H1 (cell line): ENCODE data around the gene PLA2R1. TPM values are rescaled to one million over a fixed set of nuclear protein-coding genes. Genes with fewer than 3 reads are reported as not detected.
"Not testable (repeated sequence)": the region's sequence is repeated elsewhere in the genome, so short reads cannot be mapped to it uniquely, and the experiment has no call there.

Experiments used
- CTCF ChIA-PET: fragments of 300-600 bp; sonication (Branson Sonifier 250); formaldehyde crosslinking; loops from one replicate; lab custom pipeline; 2021; ENCODE audit not compliant: partially characterized antibody; lab: Charles Lee
- POLR2A ChIA-PET: fragments of 300-600 bp; sonication (Branson Sonifier 250); formaldehyde crosslinking; loops from one replicate; lab custom pipeline; 2021; ENCODE audit warnings: inconsistent platforms; ENCODE audit not compliant: partially characterized antibody; lab: Charles Lee
- DNase-seq, 2 experiments: peaks; one replicate each; pipeline versions ENCODE4 v3.0.0 to v3.0.0-alpha.2; 2010 to 2022; ENCODE audit warnings: low spot score in 2 of 2, low read depth in 1 of 2, mixed read lengths in 1 of 2
- FAIRE-seq: peaks from 2 replicates; lab custom pipeline; 2011; peaks lifted over from hg19 to GRCh38; lab: Jason Lieb, UNC
- H2AFZ ChIP-seq: 2 replicates; pipeline ENCODE4 v1.8.1; 2012; ENCODE audit warnings: low read length, inconsistent platforms
- H2AK5ac ChIP-seq: 2 replicates; pipeline ENCODE4 v1.6.1; 2013; ENCODE audit warnings: low read depth, low read length
- H2BK120ac ChIP-seq: replicated peaks from 2 replicates; pipeline ENCODE3; 2013; ENCODE audit warnings: low read depth, low read length, inconsistent platforms
- H2BK12ac ChIP-seq: 2 replicates; pipeline ENCODE4 v1.6.1; 2013; ENCODE audit warnings: low read depth, low read length
- H2BK15ac ChIP-seq: 2 replicates; pipeline ENCODE4 v1.6.1; 2013; ENCODE audit warnings: low read length
- H2BK20ac ChIP-seq: 2 replicates; pipeline ENCODE4 v1.6.1; 2013; ENCODE audit warnings: low read length
- H2BK5ac ChIP-seq: 2 replicates; pipeline ENCODE4 v1.6.1; 2013; ENCODE audit warnings: low read depth, low read length
- H3K14ac ChIP-seq: 2 replicates; pipeline ENCODE4 v1.6.1; 2013; ENCODE audit warnings: inconsistent platforms; ENCODE audit not compliant: insufficient read length
- H3K18ac ChIP-seq: 2 replicates; pipeline ENCODE4 v1.6.1; 2013; ENCODE audit warnings: low read length; ENCODE audit errors: extremely low read depth
- H3K23ac ChIP-seq: 2 replicates; pipeline ENCODE4 v1.6.1; 2013; ENCODE audit warnings: inconsistent platforms; ENCODE audit not compliant: insufficient read length
- H3K23me2 ChIP-seq: 2 replicates; pipeline ENCODE4 v1.6.1; 2013; ENCODE audit warnings: low read depth, low read length
- H3K27ac ChIP-seq: 2 replicates; pipeline ENCODE4 v1.6.1; 2011; ENCODE audit warnings: low read depth, low read length, inconsistent platforms
- H3K27me3 ChIP-seq, 4 experiments: replicated peaks in 1 of 4; 1 replicate in 1 of 4; 2 replicates in 3 of 4; pipeline versions ENCODE4 v1.6.1 to v1.8.1; 2011 to 2013; ENCODE audit warnings: low read length in 3 of 4, mild to moderate bottlenecking in 3 of 4, inconsistent platforms in 2 of 4, mixed read lengths in 2 of 4, moderate library complexity in 1 of 4; ENCODE audit not compliant: control insufficient read depth in 3 of 4, insufficient read depth in 3 of 4; ENCODE audit errors: extremely low read depth in 1 of 4
- H3K36me3 ChIP-seq, 4 experiments: 2 replicates each; pipeline versions ENCODE4 v1.6.1 to v1.8.1; 2011 to 2013; ENCODE audit warnings: mild to moderate bottlenecking in 4 of 4, low read length in 3 of 4, moderate library complexity in 2 of 4, control low read depth in 1 of 4, inconsistent platforms in 1 of 4; ENCODE audit not compliant: insufficient read depth in 4 of 4, control insufficient read depth in 2 of 4
- H3K4ac ChIP-seq: replicated peaks from 2 replicates; pipeline ENCODE3; 2013; ENCODE audit warnings: low read length, low read depth, mixed read lengths, inconsistent platforms; ENCODE audit not compliant: insufficient read length
- H3K4me1 ChIP-seq, 4 experiments: replicated peaks in 1 of 4; 1 replicate in 1 of 4; 2 replicates in 3 of 4; pipeline versions ENCODE4 v1.6.1 to v1.8.1; 2011 to 2013; ENCODE audit warnings: low read length in 3 of 4, inconsistent platforms in 2 of 4, mixed read lengths in 1 of 4; ENCODE audit not compliant: insufficient read depth in 4 of 4, control insufficient read depth in 3 of 4
- H3K4me2 ChIP-seq, 2 experiments: 2 replicates each; pipeline versions ENCODE4 v1.6.1 to v1.8.1; 2011 to 2013; ENCODE audit warnings: low read depth in 2 of 2, low read length in 2 of 2, control low read depth in 1 of 2, inconsistent platforms in 1 of 2, mild to moderate bottlenecking in 1 of 2; ENCODE audit not compliant: insufficient read depth in 1 of 2
- H3K4me3 ChIP-seq, 4 experiments: fragments of 200-600, 300-600 bp in 1 of 4; sonication (generic), shearing (Covaris generic), sonication (Bioruptor Twin) in 1 of 4; 2 replicates each; pipeline versions ENCODE4 v1.5.1 to v1.8.1; 2011 to 2016; ENCODE audit warnings: low read length in 4 of 4, low read depth in 3 of 4, control low read depth in 2 of 4, inconsistent platforms in 2 of 4, mild to moderate bottlenecking in 2 of 4, mixed read lengths in 1 of 4, moderate library complexity in 1 of 4; ENCODE audit not compliant: insufficient read depth in 2 of 4; ENCODE audit errors: extremely low read depth in 1 of 4
- H3K56ac ChIP-seq: replicated peaks from 2 replicates; pipeline ENCODE3; 2013; ENCODE audit warnings: low read depth, mild to moderate bottlenecking, mixed read lengths, low read length, inconsistent platforms; ENCODE audit not compliant: insufficient read length
- H3K79me1 ChIP-seq: 2 replicates; pipeline ENCODE4 v1.6.1; 2013; ENCODE audit warnings: low read depth, low read length, control low read depth
- H3K79me2 ChIP-seq, 2 experiments: 2 replicates each; pipeline versions ENCODE4 v1.6.1 to v1.8.1; 2012 to 2013; ENCODE audit warnings: low read length in 2 of 2, mild to moderate bottlenecking in 2 of 2, inconsistent platforms in 1 of 2; ENCODE audit not compliant: insufficient read depth in 2 of 2, control insufficient read depth in 1 of 2
- H3K9ac ChIP-seq, 4 experiments: replicated peaks in 1 of 4; 1 replicate in 1 of 4; 2 replicates in 3 of 4; pipeline versions ENCODE4 v1.6.1 to v1.8.1; 2011 to 2013; ENCODE audit warnings: low read depth in 3 of 4, low read length in 3 of 4, control low read depth in 2 of 4, mild to moderate bottlenecking in 2 of 4, moderate library complexity in 2 of 4, inconsistent platforms in 1 of 4; ENCODE audit errors: extremely low read depth in 1 of 4
- H3K9me3 ChIP-seq, 2 experiments: 2 replicates each; pipeline versions ENCODE4 v1.6.1 to v1.8.1; 2012 to 2013; ENCODE audit warnings: mild to moderate bottlenecking in 2 of 2, moderate library complexity in 2 of 2, control low read depth in 1 of 2, inconsistent platforms in 1 of 2, low read depth in 1 of 2, low read length in 1 of 2, mixed read lengths in 1 of 2; ENCODE audit not compliant: insufficient read depth in 2 of 2
- H4K20me1 ChIP-seq, 2 experiments: replicated peaks in 1 of 2; 2 replicates each; pipeline versions ENCODE3 to v1.8.1; 2011 to 2013; ENCODE audit warnings: inconsistent platforms in 2 of 2, low read length in 2 of 2, mild to moderate bottlenecking in 1 of 2; ENCODE audit not compliant: insufficient read depth in 2 of 2, control insufficient read depth in 1 of 2
- H4K5ac ChIP-seq: 2 replicates; pipeline ENCODE4 v1.6.1; 2013; ENCODE audit warnings: low read length, low read depth, mixed read lengths, inconsistent platforms; ENCODE audit not compliant: insufficient read length
- H4K8ac ChIP-seq: 2 replicates; pipeline ENCODE4 v1.8.0; 2013; ENCODE audit warnings: mild to moderate bottlenecking, moderate library complexity, low read length, inconsistent platforms; ENCODE audit not compliant: insufficient read depth; ENCODE audit errors: extremely low read depth
- H4K91ac ChIP-seq: replicated peaks from 2 replicates; pipeline ENCODE3; 2013; ENCODE audit warnings: low read length, mixed read lengths, inconsistent platforms; ENCODE audit not compliant: insufficient read length
- FOSL1 ChIP-seq: IDR thresholded peaks from 2 replicates; pipeline ENCODE4 v1.6.1; 2011; ENCODE audit warnings: mild to moderate bottlenecking, low read depth, low read length, moderate library complexity; ENCODE audit not compliant: insufficient read depth
- HDAC2 ChIP-seq, 2 experiments: fragments of 300-600 bp in 1 of 2; sonication (generic) in 1 of 2; IDR thresholded peaks; 2 replicates each; pipeline ENCODE4 v1.6.1; 2011 to 2012; ENCODE audit warnings: low read depth in 2 of 2, low read length in 2 of 2, mild to moderate bottlenecking in 2 of 2, moderate library complexity in 2 of 2, borderline replicate concordance in 1 of 2, inconsistent platforms in 1 of 2
- JUN ChIP-seq: IDR thresholded peaks from 2 replicates; pipeline ENCODE4 v1.6.1; 2011; ENCODE audit warnings: low read depth, mild to moderate bottlenecking, improper control_type of control experiment, low read length
- POLR2A ChIP-seq, 2 experiments: IDR thresholded peaks; 1 replicate in 1 of 2; 2 replicates in 1 of 2; pipeline ENCODE4 v1.6.1; 2011; ENCODE audit warnings: low read depth in 2 of 2, low read length in 2 of 2, mild to moderate bottlenecking in 2 of 2; ENCODE audit errors: control extremely low read depth in 1 of 2
- SP2 ChIP-seq: IDR thresholded peaks from 2 replicates; pipeline ENCODE4 v1.6.1; 2012; ENCODE audit warnings: mild to moderate bottlenecking, low read length, inconsistent platforms
- WGBS, 2 experiments: shearing (Covaris generic) in 1 of 2; methylation state at CpG; one replicate each; pipeline versions ENCODE4 v1.1.6 to v1.1.7; 2013 to 2015; ENCODE audit warnings: low lambda C conversion rate in 2 of 2, mixed read lengths in 2 of 2, inconsistent platforms in 1 of 2, low coverage in 1 of 2, missing lambda C conversion rate in 1 of 2; ENCODE audit not compliant: insufficient replicate concordance in 2 of 2, insufficient coverage in 1 of 2, insufficient read length in 1 of 2; ENCODE audit errors: extremely low coverage in 1 of 2, missing lambda C conversion rate in 1 of 2; 5-methylcytosine and 5-hydroxymethylcytosine counted together
- polyA plus RNA-seq, 7 experiments: library from polyadenylated mRNA; depleted of rRNA in 3 of 7; stranded (reverse) in 5 of 7; unstranded in 2 of 7; fragments of >200 nt in 5 of 7; fragments of 200-250 nt in 2 of 7; gene quantifications; 1 replicate in 5 of 7; 2 replicates in 1 of 7; 4 replicates in 1 of 7; pipeline versions ENCODE4 v1.2.1 to v1.2.3, GENCODE V29; 2011 to 2013; ENCODE audit warnings: missing spikeins in 2 of 7, mixed read lengths in 2 of 7
- total RNA-seq: library from RNA; stranded (reverse); fragmentation: NEBNext Ultra II Directional; extraction: Animal tissue kit (Norgen Biotek cat#: 25700); gene quantifications from 2 replicates; pipeline ENCODE4 v1.2.1, GENCODE V29; 2021

Gene PLA2R1
- total and polyA plus RNA-seq, 2 of the 8 experiments (the other 6 are each of a cell fraction or from before 2014, with no cell fraction given) = 0.65 to 1.5 TPM

DNA sequence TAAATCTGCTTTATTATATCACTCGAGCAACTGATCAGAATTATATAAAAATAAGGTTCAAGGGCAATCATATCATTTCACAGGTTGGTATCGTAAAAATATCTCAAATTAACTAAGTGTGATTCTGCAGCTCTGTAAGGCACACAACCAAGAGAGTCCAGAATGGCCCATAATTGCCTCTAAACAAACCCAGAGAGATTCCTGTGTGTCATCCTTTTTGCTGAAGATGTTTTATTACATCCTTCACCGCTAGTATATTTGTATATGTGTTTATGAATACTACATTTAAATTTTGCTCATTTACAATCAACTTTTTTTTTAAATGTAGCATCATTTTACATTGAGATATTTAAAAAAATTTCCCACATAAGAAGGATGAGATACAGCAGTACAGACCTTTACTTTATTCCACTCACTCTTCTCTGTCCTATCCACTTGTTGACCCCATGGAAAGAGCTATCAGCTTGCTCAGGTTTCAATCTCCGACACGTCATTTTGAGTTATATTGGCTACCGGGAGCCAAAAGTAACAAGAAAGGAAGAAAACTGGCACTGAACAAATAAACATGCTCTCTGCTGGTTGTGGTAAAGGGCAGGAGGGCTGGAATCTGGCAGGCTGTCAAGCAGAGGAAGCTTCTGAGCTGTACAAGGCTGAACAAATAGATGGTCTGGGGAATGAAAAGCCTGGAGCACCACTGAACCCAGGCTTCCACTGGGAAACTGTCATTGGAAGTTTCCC lies 23.1 kb downstream of the PLA2R1 start (continued):
- TF ChIP-seq SP2 (no peak), JUN (no peak), POLR2A (IDR thresholded peaks at IDR 0.05; ENCODE audit: control extremely low read depth in 1 of 2, low read depth in 2 of 2, low read length in 2 of 2) (no peak), FOSL1 (no peak), HDAC2 (IDR thresholded peaks at IDR 0.05; ENCODE audit: borderline replicate concordance in 1 of 2, low read depth in 2 of 2, low read length in 2 of 2) (no peak)
- TF ChIP-seq, all 59 proteins: peak for 0

DNA sequence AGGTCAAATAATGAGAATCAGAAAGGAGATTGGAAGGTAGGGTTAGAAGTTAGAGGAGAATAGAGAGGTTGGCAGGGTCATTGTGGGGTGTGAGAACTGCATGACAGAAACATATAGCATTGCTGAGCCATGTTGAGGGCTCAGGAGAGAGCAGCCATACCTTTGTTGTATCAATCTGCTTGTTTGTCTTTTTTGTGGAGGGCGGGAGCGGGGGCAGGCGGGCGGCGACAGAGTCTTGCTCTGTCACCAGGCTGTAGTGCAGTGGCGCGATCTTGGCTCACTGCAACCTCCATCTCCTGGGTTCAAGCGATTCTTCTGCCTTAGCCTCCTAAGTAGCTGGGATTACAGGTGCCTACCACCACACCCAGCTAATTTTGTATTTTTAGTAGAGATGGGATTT lies 23.8 kb downstream of the PLA2R1 start:
- H3K79me2 ChIP-seq, H3K79me1 ChIP-seq, H3K23ac ChIP-seq, H3K14ac ChIP-seq, H2AFZ ChIP-seq, H2BK5ac ChIP-seq, DNase-seq, H3K9ac ChIP-seq, POLR2A ChIA-PET, H3K9me3 ChIP-seq, H2AK5ac ChIP-seq, H3K23me2 ChIP-seq, H3K4me3 ChIP-seq, H4K20me1 ChIP-seq, H2BK120ac ChIP-seq, H2BK20ac ChIP-seq, H3K27ac ChIP-seq, H3K27me3 ChIP-seq, H4K91ac ChIP-seq, FAIRE-seq, H3K56ac ChIP-seq, H3K4ac ChIP-seq, H2BK15ac ChIP-seq, H3K4me2 ChIP-seq, H2BK12ac ChIP-seq, H3K18ac ChIP-seq, H4K8ac ChIP-seq, H3K4me1 ChIP-seq, H4K5ac ChIP-seq, H3K36me3 ChIP-seq: not testable (repeated sequence)
- CTCF ChIA-PET = interaction anchor here (1.2 kb wide), 1 partner anchor 16 kb away, joined by 3 read pairs; no protein-coding TSS in a partner anchor
- 97% methylated on average over 8 of the region's 8 CpGs; no CpG with 5 or more reads in 1 of the 2 experiments for WGBS, 2 experiments
